GM13976 (cell line): ENCODE data around the gene C5orf22.

Experiments used
- DNase-seq: peaks from one replicate; pipeline ENCODE4 v3.0.0; 2012; ENCODE audit warnings: low spot score
- in situ Hi-C: fragments of 300-500 bp; cut with MboI; formaldehyde crosslinking; loops from one replicate; pipeline ENCODE4 v1.12.0; 2022; ENCODE audit warnings: low sequenced_read_pairs, mixed read lengths, inconsistent platforms; ENCODE audit not compliant: unreplicated experiment
- TF ChIP-seq, protein P1 (sequence below): IDR thresholded peaks from 2 replicates; pipeline ENCODE4 v1.5.1; 2012; ENCODE audit warnings: borderline replicate concordance, mild to moderate bottlenecking; ENCODE audit not compliant: insufficient read depth; ENCODE audit errors: extremely low read depth, missing control alignments, control extremely low read depth

C5orf22 gene

DNA sequence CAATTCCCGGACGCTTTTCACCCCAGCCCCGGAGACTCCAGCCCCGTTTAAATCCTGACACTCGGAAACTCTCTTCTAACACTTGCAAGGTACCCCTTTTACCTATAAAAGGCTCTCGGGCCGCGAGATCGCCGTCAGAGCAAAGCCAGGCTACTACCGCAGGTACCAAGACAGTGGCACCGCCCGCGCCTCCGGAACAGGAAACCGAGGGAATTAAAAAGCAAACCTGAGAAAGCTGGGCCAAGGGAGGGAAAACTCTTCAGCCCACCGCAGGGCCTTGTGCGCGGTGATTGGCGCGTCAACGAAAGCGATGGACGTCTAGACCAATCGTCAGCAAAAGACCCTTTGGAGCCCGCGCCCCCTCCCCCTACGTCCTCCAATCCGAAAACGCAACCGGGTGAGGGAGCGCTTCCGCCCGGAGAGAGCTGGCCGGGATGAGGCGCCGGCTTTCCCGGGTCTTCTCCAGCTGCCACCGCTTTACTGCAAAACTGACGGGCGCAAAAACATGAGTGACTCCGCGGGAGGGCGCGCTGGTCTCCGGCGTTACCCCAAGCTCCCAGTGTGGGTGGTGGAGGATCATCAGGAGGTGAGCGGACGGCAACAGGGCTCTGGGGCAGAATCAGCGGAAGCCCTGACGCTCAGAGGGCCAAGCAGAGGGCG, at the start of gene C5orf22, which contains the start of gene DROSHA:
Gene C5orf22, plus strand, starts transcription at position 414 of the 660 bp plus-strand sequence. Its CDS starts 92 bp downstream, at position 506.
Gene DROSHA, minus strand, starts transcription at position 206 of the 660 bp plus-strand sequence. CDS start 3,034 bp downstream, outside the sequence.
- TF ChIP-seq, protein P1, sequence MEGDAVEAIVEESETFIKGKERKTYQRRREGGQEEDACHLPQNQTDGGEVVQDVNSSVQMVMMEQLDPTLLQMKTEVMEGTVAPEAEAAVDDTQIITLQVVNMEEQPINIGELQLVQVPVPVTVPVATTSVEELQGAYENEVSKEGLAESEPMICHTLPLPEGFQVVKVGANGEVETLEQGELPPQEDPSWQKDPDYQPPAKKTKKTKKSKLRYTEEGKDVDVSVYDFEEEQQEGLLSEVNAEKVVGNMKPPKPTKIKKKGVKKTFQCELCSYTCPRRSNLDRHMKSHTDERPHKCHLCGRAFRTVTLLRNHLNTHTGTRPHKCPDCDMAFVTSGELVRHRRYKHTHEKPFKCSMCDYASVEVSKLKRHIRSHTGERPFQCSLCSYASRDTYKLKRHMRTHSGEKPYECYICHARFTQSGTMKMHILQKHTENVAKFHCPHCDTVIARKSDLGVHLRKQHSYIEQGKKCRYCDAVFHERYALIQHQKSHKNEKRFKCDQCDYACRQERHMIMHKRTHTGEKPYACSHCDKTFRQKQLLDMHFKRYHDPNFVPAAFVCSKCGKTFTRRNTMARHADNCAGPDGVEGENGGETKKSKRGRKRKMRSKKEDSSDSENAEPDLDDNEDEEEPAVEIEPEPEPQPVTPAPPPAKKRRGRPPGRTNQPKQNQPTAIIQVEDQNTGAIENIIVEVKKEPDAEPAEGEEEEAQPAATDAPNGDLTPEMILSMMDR, result peak; percentile 9
- in situ Hi-C loops, result no loop called here
- DNase-seq, result peak; percentile 93

DNA sequence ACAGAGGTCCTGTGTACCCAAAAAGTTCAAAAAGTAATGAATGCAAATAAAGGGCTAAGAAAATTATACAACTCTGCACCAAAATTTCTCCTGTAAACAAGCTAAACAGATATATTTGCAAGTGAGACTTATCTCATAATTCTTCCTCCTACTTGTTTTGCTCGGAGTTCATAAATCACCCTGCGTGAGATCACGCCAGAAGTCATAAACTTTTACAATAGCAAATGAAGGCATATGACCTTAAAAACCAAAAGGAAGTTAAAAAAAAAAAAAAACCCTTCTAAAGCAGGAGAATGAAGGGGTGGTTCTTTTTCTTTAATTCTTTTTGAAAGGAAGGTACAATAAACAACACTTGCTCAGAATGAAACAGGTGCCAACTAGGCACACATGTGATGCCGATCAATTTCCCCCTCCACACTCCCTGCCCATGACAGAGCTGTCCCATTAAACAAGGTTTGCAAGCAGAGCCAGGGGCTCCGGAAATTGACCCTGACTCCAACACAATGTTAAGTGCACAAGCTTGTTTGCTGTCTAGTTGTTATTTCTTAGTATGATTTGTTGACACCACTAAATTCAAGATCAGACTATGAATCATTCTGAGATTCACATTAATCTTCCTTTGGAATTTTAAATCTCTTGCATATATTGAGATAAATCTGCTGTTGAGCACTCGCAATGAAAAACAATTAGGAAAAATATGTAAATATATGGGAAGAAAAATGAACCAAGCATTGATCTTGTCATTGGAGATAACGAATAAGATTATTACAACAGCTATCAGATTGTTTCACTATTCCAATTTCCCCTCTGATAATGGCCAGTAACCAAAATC, 46.5 kb upstream of the C5orf22 start:
- TF ChIP-seq, protein P1, result no peak
- no peak for DNase-seq
- in situ Hi-C loops, result no loop called here

DNA sequence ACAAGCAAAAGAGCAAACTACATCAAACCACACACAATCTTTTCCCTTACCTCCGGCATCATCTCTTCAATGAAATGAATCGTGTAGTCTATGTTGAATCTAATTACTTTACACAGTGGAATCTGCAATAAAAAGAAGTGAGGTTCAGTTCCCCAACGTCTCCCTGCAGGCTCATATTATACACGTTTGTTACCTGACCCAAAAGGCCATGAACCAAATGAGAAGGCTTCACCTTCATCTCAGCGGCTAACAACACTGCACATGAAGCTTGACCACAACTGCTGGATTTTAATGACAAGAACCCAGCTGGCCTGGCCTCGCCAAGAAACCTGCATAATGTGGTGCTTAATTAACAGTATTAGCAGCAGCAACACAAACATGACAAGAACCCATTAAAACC, 45.7 kb upstream of the C5orf22 start:
- in situ Hi-C loops, result no loop called here
- TF ChIP-seq, protein P1, result no peak
- no peak for DNase-seq

DNA sequence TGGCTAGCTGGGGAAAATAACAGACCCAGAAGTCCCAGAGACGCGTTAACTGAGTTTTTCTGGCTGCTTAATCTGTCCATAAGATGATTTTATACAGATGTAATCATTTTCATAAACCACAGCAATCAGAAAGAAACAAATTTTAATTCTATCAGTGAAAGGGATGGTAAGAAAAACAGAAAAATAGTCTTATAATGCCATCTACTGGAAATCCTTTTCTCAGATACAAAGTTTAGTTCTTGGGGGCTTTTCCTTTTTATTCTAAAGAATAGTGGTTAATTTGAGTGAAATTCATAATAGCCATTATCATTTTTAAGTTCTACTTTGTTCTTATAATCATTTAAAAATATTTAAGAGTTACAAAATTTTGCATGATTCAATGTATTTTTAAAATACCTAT, 44.6 kb upstream of the C5orf22 start:
- TF ChIP-seq, protein P1, result no peak
- in situ Hi-C loops, result no loop called here
- DNase-seq, result no peak

DNA sequence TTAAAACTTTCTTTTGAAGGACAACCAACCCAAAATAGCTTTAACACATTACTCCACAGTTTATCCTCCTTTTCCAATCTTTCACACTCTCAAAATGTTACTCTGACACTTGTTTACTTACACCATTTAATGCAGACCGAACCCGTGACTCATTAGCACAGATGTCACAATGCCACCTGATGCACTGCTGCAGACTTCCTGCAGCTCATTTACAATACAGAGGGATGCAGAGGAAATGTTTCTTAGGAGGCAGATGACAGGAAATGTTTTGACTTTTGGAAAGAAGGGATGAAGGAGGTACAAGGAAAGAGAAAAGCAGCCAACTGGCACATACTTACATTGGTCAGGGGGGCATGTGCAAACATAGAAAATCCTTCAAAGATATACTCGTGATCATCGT, 39.2 kb upstream of the C5orf22 start:
- in situ Hi-C loops, result no loop called here
- no peak for DNase-seq
- TF ChIP-seq, protein P1, result no peak

DNA sequence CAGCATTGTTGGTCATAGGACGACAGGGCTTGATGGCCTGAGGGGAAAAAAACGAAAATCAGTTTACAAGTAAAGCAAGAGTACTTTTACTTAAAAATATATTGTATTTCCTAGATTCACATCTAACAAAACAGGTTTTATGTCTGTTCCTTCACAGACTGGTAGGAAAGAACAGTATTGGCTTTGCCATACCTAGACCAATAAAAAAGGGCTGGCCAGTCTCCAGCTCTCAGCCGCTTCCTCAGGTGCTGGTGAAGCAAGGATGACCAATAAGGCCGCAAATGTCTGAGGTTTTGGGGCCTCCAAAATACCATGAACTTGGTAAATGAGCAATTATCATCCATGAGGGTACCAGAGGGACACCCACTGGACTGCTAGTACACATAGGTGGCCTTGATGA, 36.8 kb upstream of the C5orf22 start:
- TF ChIP-seq, protein P1, result no peak
- in situ Hi-C loops, result no loop called here
- no peak for DNase-seq
